GM19193 (cell line): ENCODE data around the gene PTH2R.

Source experiments
- POLR2A ChIP-seq: IDR thresholded peaks from 4 replicates; pipeline ENCODE4 v1.6.1; 2011; ENCODE audit not compliant: insufficient read depth, insufficient read length; ENCODE audit errors: extremely low read depth

The PTH2R gene

GRCh38 chr2:208502288-208502687 is 95.7 kb downstream of the PTH2R start:
- TF ChIP-seq POLR2A = no peak

DNA sequence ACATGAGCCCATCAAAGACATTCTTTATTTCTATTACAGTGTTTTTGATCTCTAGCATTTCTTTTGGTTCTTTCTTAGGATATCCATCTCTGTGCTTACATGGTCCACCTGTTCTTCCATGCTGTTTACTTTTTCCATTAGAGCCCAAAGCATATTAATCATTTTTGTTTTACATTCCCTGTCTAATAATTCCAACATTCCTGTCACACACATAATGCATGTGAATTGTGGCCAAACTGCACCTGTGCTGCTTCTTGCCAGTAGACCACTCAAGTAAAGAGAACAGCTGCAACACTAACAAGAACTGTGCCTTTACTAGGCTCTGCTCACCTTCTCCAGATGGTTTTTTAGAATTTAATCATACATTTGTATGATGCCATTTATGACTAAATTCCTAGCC is 103.0 kb downstream of the PTH2R start:
- no peak for TF ChIP-seq POLR2A

DNA sequence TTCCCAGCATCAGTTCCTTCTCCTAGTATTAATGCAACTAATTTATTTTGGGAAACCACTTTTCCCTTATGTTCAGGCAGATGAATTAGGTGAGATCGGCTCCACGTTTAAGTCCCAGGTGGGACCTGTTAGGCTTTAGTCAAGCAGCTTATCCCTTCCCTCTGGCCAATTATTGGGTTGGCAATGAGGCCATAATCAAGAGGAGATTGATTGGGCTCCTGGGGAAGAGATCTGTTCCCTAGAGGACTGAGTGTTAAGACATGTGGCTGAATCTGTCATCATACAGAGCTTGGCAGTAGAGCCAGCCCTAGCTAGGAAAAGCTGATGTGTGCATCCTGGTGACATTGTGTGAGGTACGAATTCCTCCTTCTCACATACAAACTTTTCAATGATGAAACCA is 104.4 kb downstream of the PTH2R start:
- no peak for TF ChIP-seq POLR2A

GRCh38 chr2:208511573-208511972 is 105.0 kb downstream of the PTH2R start:
- no peak for TF ChIP-seq POLR2A

DNA sequence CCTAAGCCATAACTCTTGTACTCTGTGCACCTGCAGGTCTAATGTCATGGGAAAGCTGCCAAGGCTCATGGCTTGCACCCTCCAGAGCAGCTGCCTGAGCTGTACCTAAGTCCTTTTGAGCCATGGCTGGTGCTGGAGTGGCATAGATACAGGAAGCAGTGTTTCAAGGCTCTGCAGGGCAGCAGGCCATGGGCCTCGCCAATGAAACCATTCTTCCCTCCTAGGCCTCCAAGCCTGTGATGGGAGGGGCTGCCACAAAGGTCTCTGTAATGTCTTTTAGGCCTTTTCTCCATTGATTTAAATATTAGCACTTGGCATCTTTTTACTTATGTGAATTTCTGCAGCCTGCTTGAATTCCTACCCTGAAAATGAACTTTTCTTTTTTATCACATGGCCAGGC is 108.5 kb downstream of the PTH2R start:
- TF ChIP-seq POLR2A = no peak

GRCh38 chr2:208529796-208530195 is 123.2 kb downstream of the PTH2R start:
- no peak for TF ChIP-seq POLR2A

DNA sequence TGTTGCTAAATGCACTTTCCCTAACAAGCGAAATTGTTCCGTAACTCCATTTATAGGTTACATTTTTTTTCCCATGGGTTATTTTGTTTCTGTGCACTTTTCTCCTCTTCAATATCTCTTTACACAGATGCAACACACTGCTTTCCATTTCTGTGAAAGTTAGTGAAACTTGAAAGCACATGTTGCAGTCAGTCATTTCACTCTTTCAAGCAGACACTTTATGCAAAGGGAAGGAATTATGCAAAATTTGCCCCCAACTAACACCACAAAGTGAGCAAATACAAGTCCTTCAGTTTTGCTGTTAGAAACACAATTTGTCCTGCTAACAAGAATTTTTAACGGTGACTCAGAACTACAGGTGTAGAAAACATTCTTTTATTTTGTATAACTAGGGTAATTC is 124.8 kb downstream of the PTH2R start:
- no peak for TF ChIP-seq POLR2A

DNA sequence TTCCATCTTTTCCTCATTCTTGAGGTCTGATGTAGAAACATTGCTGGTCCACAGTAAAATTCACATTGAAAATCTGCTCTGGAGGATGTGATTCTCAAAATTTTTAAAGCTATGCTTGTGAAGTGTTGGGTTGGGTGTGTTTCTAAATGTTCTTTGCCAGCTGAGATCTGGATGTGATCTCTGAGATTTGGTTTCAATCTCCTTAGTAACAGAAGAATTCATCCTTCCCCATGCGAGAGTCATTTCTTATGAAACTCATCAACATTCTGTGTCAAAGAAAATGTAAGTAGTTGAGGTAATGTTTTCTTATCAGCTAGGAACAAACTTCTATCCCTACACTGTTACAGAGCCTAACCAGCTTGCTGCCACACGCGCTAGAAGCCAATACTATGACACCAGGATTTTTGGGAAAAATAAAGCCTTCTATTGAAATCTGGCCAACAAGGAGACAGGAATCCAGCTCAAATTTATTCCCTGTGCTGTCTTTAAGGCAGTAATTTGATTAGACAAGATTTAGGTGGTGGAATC is 134.9 kb downstream of the PTH2R start:
- no peak for TF ChIP-seq POLR2A

- no peak for TF ChIP-seq POLR2A
These were observed 135.4 kb downstream of the PTH2R start for GRCh38 chr2:208541989-208542464.

GRCh38 chr2:208542465-208543041 is 136.0 kb downstream of the PTH2R start:
- no peak for TF ChIP-seq POLR2A
